ENCODE results near the gene VPS13A.
A peak's percentile ranks its signal among the peaks of the same experiment; 100 is the strongest.

The VPS13A gene

GRCh38 chr9:77177143-77177893 is at the start of gene VPS13A:
TSS of gene VPS13A (plus strand) at chr9:77177534. CDS start at chr9:77177705, 171 bp downstream.
- peak; percentile 90 to 91 for DNase-seq

GRCh38 chr9:77128125-77128789 is 49.1 kb upstream of the VPS13A start:
- DNase-seq, result no peak

GRCh38 chr9:77131399-77131798 is 45.9 kb upstream of the VPS13A start:
- no peak for DNase-seq

- DNase-seq, result no peak
Observed at GRCh38 chr9:77133011-77133410, 44.3 kb upstream of the VPS13A start.

GRCh38 chr9:77142366-77142765 is 35.0 kb upstream of the VPS13A start:
- DNase-seq, result no peak

- no peak for DNase-seq
Observed at GRCh38 chr9:77149879-77150278, 27.5 kb upstream of the VPS13A start.

- no peak for DNase-seq
Observed at GRCh38 chr9:77152289-77152688, 25.0 kb upstream of the VPS13A start.

GRCh38 chr9:77156646-77157371 is 20.5 kb upstream of the VPS13A start:
- DNase-seq, result no peak

GRCh38 chr9:77158772-77159513 is 18.4 kb upstream of the VPS13A start:
- no peak for DNase-seq

GRCh38 chr9:77161191-77161590 is 16.1 kb upstream of the VPS13A start:
- no peak for DNase-seq

- no peak for DNase-seq
Observed at GRCh38 chr9:77161966-77162365, 15.4 kb upstream of the VPS13A start.

GRCh38 chr9:77162366-77162765 is 15.0 kb upstream of the VPS13A start:
- DNase-seq, result no peak

GRCh38 chr9:77163884-77164283 is 13.4 kb upstream of the VPS13A start:
- DNase-seq, result no peak

GRCh38 chr9:77166193-77166592 is 11.1 kb upstream of the VPS13A start:
- DNase-seq, result no peak

- DNase-seq, result no peak
Observed at GRCh38 chr9:77170991-77171699, 6.2 kb upstream of the VPS13A start.

GRCh38 chr9:77175151-77175550 is 2.2 kb upstream of the VPS13A start:
- DNase-seq, result no peak

GRCh38 chr9:77176106-77176505 is 1.2 kb upstream of the VPS13A start:
- no peak for DNase-seq

GRCh38 chr9:77176686-77177142 is 620 bp upstream of the VPS13A start:
- DNase-seq, result no peak

- DNase-seq, result peak; percentile 48 to 53
Observed at GRCh38 chr9:77177894-77178794, 810 bp downstream of the VPS13A start.

- DNase-seq, result no peak
Observed at GRCh38 chr9:77180056-77180455, 2.7 kb downstream of the VPS13A start.

- DNase-seq, result no peak
Observed at GRCh38 chr9:77183581-77183980, 6.2 kb downstream of the VPS13A start.

All from activated CD4-positive, alpha-beta T cell treated with anti-CD3 and anti-CD28 coated beads for 4 hours (primary cell).